Measurements from ENCODE around the gene PLEKHM3.

Gene PLEKHM3

DNA sequence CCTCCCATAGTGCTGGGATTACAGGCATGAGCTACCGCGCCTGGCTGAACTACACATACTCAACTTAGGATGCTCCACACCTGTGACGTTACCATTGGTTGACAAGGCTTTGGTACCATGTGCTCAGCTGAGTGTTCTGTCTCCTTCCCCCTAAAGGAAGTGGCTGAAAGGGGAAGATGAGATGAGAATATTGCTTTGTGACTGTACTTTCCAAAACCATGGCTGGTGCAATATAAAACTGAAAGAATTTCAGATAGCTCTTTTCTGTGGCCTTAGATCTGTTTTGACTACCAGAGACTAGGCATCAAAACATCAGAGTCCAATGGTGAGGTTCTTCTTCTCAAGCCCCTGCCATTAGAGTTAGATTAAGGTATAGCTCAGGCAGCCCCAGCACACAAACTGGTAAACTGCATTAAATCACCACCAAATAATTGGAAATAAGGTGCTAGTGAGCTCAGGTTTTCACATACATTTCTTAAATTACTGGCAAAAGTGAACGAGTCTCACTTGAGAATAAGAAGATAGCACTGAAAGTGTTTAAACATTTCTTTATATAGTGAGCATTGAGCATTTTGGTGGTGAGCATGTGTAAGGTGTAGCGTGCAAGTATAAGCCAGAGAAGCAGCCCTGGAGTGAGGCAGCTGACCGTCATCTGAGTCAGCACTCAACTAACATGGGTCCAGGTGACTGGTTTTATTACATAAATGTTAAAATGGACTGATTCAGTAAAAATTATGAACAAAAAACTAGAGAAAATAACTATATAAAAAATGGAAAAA is 142.1 kb downstream of the PLEKHM3 start:
- no peak for FAIRE-seq

- FAIRE-seq = no peak
These were observed 143.4 kb downstream of the PLEKHM3 start for GRCh38 chr2:207881902-207882301.

- no peak for FAIRE-seq
These were observed 145.8 kb downstream of the PLEKHM3 start for GRCh38 chr2:207879536-207879935.

- no peak for FAIRE-seq
These were observed 148.3 kb downstream of the PLEKHM3 start for GRCh38 chr2:207876842-207877535.

- no peak for FAIRE-seq
These were observed 149.7 kb downstream of the PLEKHM3 start for GRCh38 chr2:207875473-207876212.

- FAIRE-seq = no peak
These were observed 151.5 kb downstream of the PLEKHM3 start for GRCh38 chr2:207873794-207874193.

- no peak for FAIRE-seq
These were observed 153.4 kb downstream of the PLEKHM3 start for GRCh38 chr2:207871911-207872310.

DNA sequence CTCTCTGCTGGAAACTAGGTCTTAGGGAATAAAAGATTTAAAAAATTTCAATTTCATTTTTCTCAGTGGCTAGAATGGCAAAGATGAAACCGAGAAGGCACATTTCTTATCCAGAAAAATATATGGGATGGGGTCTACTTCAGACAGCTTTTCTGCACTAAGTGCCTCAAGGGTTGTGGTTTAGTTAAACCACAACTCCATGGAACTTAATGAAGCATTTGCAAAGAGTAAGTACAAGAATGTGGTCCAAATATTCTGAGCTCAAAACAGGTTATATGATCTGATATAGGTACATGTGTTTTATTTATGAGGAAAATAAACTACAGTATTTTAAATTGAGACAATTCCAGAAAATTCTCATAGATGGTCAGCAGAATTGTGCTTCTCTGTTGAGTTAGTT is 153.8 kb downstream of the PLEKHM3 start:
- no peak for FAIRE-seq

DNA sequence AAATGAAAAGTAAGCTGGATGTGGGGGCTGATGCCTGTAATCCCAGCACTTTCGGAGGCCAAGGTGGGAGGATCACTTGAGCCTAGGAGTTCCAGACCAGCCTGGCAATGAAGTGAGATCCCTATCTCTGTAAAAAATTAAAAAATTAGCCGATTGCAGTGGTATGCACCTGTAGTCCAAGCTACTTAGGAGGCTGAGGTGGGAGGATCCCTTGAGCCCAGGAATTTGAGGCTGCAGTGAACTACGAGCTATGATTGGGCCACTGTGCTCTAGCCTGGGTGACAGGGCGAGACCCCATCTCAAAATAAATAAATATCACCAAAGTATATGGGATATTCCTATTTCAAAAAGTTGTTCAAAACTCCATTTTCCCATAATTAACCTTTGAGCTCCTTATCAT is 154.5 kb downstream of the PLEKHM3 start:
- FAIRE-seq = no peak

- FAIRE-seq = no peak
These were observed 155.2 kb downstream of the PLEKHM3 start for GRCh38 chr2:207869784-207870778.

- FAIRE-seq = no peak
These were observed 156.3 kb downstream of the PLEKHM3 start for GRCh38 chr2:207868855-207869596.

DNA sequence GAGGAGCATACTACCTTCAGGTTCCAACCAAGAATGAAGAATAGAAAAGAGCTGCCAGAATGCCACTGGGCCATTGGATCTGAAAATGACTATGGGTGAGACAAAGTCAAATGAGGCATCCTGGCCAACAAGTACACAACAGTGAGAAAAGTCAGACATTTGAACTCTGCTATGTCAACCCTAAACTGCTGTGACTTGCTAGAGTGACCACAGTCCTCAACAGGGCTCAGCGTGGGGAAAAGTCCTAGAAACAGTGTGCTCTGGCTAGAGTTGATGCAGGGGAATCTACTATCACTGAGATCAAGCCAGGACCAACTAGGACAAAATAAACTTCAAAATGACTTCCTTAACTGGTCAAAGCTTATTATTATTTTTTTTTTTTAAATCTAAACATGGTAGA is 157.4 kb downstream of the PLEKHM3 start:
- FAIRE-seq = no peak

- no peak for FAIRE-seq
These were observed 158.3 kb downstream of the PLEKHM3 start for GRCh38 chr2:207867056-207867455.

DNA sequence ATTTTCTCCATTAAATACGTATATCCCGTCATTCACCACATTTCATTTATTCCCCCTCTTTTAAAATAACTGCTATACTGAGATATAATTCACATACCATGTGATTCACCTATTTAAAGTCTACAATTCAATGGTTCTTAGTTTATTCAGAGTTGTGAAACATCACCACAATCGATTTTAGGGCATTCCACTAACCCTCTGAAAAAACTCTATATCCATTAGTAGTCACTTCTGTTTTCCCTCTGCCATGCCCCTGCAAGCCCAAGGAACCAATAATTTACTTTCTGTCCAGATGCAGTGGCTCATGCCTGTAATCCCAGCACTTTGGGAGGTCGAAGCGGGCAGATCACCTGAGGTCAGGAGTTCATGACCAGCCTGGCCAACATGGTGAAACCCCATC is 160.1 kb downstream of the PLEKHM3 start:
- no peak for FAIRE-seq

DNA sequence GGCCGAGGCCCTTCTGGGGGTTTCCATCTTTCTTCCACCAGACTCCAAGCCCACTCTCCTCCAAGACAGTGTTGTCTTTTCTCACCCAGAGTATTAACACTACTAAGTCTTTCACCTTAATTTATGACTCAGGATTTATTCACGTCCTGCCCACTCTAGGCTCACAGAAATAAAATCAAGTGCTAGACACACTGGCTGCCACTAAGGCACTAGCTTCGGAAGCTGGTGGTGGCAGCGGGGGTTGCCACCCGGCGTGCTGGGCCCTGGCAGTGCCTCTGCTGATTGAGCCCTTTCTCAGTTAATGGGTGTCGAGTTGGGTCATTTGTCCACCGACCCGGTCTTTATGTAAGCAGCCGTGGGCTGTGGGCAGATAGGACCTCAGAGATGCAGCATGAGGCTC is 162.0 kb downstream of the PLEKHM3 start:
- no peak for FAIRE-seq

DNA sequence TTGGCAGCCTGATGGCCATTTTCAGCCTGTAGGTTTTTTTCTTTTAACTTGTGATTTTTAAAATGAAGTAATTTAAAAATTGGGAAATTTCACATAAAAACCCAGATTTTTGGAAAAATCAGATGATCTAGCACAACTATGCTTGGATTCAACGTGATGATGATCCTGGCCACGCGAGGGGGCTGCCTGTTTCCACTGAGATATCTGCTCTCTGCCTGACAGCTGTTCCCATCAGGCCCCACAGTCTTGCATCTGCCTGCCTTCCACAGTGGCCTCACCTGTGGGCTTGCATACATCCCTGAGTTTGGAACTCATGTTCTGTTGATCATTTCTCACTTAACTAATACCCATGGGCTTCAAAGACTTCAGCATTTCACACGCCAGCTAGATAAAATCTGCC is 163.5 kb downstream of the PLEKHM3 start:
- no peak for FAIRE-seq

- FAIRE-seq = no peak
These were observed 164.6 kb downstream of the PLEKHM3 start for GRCh38 chr2:207860685-207861084.

- no peak for FAIRE-seq
These were observed 169.7 kb downstream of the PLEKHM3 start for GRCh38 chr2:207855591-207855990.

GRCh38 chr2:207854484-207855440 is 170.6 kb downstream of the PLEKHM3 start:
- no peak for FAIRE-seq

- FAIRE-seq = no peak
These were observed 172.5 kb downstream of the PLEKHM3 start for GRCh38 chr2:207852791-207853190.

DNA sequence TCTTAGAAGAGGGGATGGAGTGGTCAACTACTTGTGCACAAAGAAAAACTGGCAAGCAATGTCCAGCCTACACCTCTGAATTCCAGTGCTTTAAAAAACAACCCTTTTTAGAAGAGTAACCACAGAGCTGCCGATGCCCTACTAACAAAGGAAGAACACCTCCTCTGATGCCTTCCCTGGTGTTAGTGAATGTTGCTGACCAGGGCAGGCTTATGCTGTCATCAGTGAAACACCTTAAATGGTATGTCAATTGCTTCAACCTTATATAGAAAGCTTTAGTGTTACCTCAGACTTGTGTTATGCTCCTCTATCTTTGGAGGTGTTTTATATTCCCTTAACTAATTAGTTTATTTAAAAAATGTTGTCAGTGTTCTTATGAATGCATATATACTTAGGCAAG is 175.9 kb downstream of the PLEKHM3 start:
- FAIRE-seq = no peak
